Measurements from ENCODE around the gene RNASE7. TPM values are rescaled to one million over a fixed set of nuclear protein-coding genes. Genes with fewer than 3 reads are reported as not detected.

RNASE7 gene
- total RNA-seq, 1 experiment from 2014 or later: not detected

DNA sequence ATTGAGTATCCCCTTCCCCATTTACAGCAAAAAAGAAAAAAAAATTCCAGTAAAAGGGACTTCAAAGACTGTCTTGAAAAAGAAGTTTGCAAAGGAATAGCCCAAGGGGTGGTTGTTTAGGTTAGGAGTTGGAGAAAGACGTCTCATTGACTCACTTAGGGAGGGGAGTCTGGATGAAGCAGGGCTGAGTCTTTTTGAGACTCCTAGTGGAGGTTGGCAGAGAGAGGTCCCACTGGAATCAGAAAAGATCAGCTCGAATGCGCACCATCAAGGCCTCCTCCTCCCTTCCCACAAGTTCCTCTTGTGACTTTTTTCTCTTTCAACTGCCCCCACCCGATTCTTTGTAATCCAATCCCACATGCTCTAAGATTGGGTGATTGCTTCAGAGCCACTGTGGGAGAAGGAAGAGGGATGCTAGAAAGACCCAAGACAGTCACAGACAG is 29.9 kb downstream of the RNASE7 start:
- CTCF ChIA-PET: interaction anchor here (0.6 to 2.7 kb wide), 10 partner anchors 10 to 410 kb away, joined by 3 to 36 read pairs (median 6); partner anchors contain the start of genes NDRG2 and SLC39A2
- intact Hi-C loops (cut with micrococcal nuclease; ENCODE audit: unreplicated experiment): no loop called here
- H3K27me3 Mint-ChIP-seq (ENCODE audit: unreplicated experiment): peaks cover 28% of the 10 kb centered on the region
- TF ChIP-seq, protein P1, sequence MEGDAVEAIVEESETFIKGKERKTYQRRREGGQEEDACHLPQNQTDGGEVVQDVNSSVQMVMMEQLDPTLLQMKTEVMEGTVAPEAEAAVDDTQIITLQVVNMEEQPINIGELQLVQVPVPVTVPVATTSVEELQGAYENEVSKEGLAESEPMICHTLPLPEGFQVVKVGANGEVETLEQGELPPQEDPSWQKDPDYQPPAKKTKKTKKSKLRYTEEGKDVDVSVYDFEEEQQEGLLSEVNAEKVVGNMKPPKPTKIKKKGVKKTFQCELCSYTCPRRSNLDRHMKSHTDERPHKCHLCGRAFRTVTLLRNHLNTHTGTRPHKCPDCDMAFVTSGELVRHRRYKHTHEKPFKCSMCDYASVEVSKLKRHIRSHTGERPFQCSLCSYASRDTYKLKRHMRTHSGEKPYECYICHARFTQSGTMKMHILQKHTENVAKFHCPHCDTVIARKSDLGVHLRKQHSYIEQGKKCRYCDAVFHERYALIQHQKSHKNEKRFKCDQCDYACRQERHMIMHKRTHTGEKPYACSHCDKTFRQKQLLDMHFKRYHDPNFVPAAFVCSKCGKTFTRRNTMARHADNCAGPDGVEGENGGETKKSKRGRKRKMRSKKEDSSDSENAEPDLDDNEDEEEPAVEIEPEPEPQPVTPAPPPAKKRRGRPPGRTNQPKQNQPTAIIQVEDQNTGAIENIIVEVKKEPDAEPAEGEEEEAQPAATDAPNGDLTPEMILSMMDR (IDR thresholded peaks at IDR 0.05; ENCODE audit: unreplicated experiment): no peak
- peaks cover 33% of the 10 kb centered on the region for H3K36me3 Mint-ChIP-seq (ENCODE audit: insufficient read depth, unreplicated experiment)
- DNase-seq: no peak
- H3K4me3 Mint-ChIP-seq (ENCODE audit: low read depth, unreplicated experiment): peak overlapping the region; percentile 97
- peaks cover 8% of the 10 kb centered on the region for H3K4me1 Mint-ChIP-seq (ENCODE audit: low read depth, unreplicated experiment)
- no peaks in the 10 kb centered on the region for H3K9me3 Mint-ChIP-seq (ENCODE audit: low read depth, unreplicated experiment)
- BruUV-seq (replicated peaks): no TSS peak
- H3K27ac Mint-ChIP-seq (ENCODE audit: unreplicated experiment): peak overlapping the region; percentile 35

DNA sequence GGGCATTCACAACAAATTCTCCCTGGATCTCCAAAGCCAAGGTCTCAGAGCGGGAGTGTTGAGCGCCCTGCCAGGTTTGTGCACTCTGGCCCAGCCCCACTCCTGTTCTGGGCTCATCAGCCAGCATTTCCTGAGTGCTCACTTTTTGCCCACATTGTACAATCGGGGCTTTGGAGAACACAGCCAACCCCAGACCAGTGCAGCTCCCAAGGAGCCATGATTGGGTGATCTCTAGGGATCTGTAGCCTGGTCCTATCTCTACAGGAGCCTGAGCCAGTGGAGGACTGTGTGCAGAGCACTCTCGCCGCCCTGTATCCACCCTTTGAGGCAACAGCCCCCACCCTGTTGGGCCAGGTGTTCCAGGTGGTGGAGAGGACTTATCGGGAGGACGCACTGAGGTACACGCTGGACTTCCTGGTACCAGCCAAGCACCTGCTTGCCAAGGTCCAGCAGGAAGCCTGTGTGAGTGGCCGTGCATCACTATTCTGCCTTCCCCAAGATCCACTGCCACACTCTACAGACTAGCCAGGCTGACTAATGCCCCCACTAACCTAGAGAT is 30.7 kb downstream of the RNASE7 start:
- no peak for DNase-seq
- Mint-ChIP-seq H3K4me1 (ENCODE audit: low read depth, unreplicated experiment) (peaks cover 8% of the 10 kb centered on the region), H3K9me3 (ENCODE audit: low read depth, unreplicated experiment) (no peaks in the 10 kb centered on the region), H3K27ac (ENCODE audit: unreplicated experiment) (no peak overlapping the region), H3K4me3 (ENCODE audit: low read depth, unreplicated experiment) (no peak overlapping the region), H3K27me3 (ENCODE audit: unreplicated experiment) (peaks cover 20% of the 10 kb centered on the region), H3K36me3 (ENCODE audit: insufficient read depth, unreplicated experiment) (peaks cover 33% of the 10 kb centered on the region)
- TF ChIP-seq, protein P1 (IDR thresholded peaks at IDR 0.05; ENCODE audit: unreplicated experiment): no peak
- CTCF ChIA-PET: no interaction called here
- intact Hi-C loops (cut with micrococcal nuclease; ENCODE audit: unreplicated experiment): no loop called here
- no TSS peak for BruUV-seq (replicated peaks)

DNA sequence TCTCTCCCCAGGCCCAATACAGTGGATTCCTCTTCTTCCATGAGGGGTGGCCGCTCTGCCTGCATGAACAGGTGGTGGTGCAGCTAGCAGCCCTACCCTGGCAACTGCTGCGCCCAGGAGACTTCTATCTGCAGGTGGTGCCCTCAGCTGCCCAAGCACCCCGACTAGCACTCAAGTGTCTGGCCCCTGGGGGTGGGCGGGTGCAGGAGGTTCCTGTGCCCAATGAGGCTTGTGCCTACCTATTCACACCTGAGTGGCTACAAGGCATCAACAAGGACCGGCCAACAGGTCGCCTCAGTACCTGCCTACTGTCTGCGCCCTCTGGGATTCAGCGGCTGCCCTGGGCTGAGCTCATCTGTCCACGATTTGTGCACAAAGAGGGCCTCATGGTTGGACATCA is 31.8 kb downstream of the RNASE7 start:
- TF ChIP-seq, protein P1 (IDR thresholded peaks at IDR 0.05; ENCODE audit: unreplicated experiment): no peak
- CTCF ChIA-PET: no interaction called here
- H3K27me3 Mint-ChIP-seq (ENCODE audit: unreplicated experiment): peaks cover 9% of the 10 kb centered on the region
- BruUV-seq (replicated peaks): no TSS peak
- peaks cover 33% of the 10 kb centered on the region for H3K36me3 Mint-ChIP-seq (ENCODE audit: insufficient read depth, unreplicated experiment)
- peaks cover 8% of the 10 kb centered on the region for H3K4me1 Mint-ChIP-seq (ENCODE audit: low read depth, unreplicated experiment)
- no peak for DNase-seq
- intact Hi-C loops (cut with micrococcal nuclease; ENCODE audit: unreplicated experiment): no loop called here
- no peaks in the 10 kb centered on the region for H3K9me3 Mint-ChIP-seq (ENCODE audit: low read depth, unreplicated experiment)
- no peak overlapping the region for H3K27ac Mint-ChIP-seq (ENCODE audit: unreplicated experiment)
- H3K4me3 Mint-ChIP-seq (ENCODE audit: low read depth, unreplicated experiment): no peak overlapping the region

DNA sequence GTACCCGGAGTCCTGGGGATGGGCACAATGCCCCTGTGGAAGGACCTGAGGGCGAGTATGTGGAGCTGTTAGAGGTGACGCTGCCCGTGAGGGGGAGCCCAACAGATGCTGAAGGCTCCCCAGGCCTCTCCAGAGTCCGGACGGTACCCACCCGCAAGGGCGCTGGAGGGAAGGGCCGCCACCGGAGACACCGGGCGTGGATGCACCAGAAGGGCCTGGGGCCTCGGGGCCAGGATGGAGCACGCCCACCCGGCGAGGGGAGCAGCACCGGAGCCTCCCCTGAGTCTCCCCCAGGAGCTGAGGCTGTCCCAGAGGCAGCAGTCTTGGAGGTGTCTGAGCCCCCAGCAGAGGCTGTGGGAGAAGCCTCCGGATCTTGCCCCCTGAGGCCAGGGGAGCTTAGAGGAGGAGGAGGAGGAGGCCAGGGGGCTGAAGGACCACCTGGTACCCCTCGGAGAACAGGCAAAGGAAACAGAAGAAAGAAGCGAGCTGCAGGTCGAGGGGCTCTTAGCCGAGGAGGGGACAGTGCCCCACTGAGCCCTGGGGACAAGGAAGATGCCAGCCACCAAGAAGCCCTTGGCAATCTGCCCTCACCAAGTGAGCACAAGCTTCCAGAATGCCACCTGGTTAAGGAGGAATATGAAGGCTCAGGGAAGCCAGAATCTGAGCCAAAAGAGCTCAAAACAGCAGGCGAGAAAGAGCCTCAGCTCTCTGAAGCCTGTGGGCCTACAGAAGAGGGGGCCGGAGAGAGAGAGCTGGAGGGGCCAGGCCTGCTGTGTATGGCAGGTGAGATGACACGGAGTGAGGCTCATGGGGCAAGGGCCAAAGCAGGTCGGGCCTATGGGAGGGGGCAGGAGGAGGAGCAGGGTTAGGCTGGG is 32.5 kb downstream of the RNASE7 start:
- Mint-ChIP-seq H3K27ac (ENCODE audit: unreplicated experiment) (no peak overlapping the region), H3K9me3 (ENCODE audit: low read depth, unreplicated experiment) (no peaks in the 10 kb centered on the region), H3K4me3 (ENCODE audit: low read depth, unreplicated experiment) (no peak overlapping the region), H3K27me3 (ENCODE audit: unreplicated experiment) (peaks cover 2% of the 10 kb centered on the region), H3K36me3 (ENCODE audit: insufficient read depth, unreplicated experiment) (peaks cover 26% of the 10 kb centered on the region), H3K4me1 (ENCODE audit: low read depth, unreplicated experiment) (peaks cover 8% of the 10 kb centered on the region)
- BruUV-seq (replicated peaks): no TSS peak
- DNase-seq: no peak
- CTCF ChIA-PET: no interaction called here
- intact Hi-C loops (cut with micrococcal nuclease; ENCODE audit: unreplicated experiment): no loop called here
- TF ChIP-seq, protein P1 (IDR thresholded peaks at IDR 0.05; ENCODE audit: unreplicated experiment): no peak

Measured in Calu3 (cell line).